Breast epithelium (tissue), 4 donors: ENCODE measurements around the gene PLA2G15. TPM values are rescaled to one million over a fixed set of nuclear protein-coding genes. Genes with fewer than 3 reads are reported as not detected.

Experiments
- DNase-seq, 2 donors: peaks; one replicate each; pipeline ENCODE4 v3.0.0-alpha.2; 2019; ENCODE audit warnings: low spot score in 2 of 2
- H3K27ac ChIP-seq, 2 donors: fragments of 200-600 bp; sonication (generic) in 1 of 2; one replicate each; pipeline ENCODE4 v1.5.1; 2016 to 2019; ENCODE audit warnings: mild to moderate bottlenecking in 1 of 2
- H3K27me3 ChIP-seq, 2 donors: fragments of 200-600 bp; sonication (generic) in 1 of 2; one replicate each; pipeline versions ENCODE4 v1.5.1 to v1.6.0; 2017 to 2019; ENCODE audit warnings: control low read depth in 1 of 2, mild to moderate bottlenecking in 1 of 2
- H3K36me3 ChIP-seq: fragments of 200-600 bp; one replicate; pipeline ENCODE4 v1.5.1; 2019
- H3K4me1 ChIP-seq, 2 donors: fragments of 200-600 bp; sonication (generic); one replicate each; pipeline ENCODE4 v1.5.1; 2016 to 2019; ENCODE audit warnings: control low read depth in 1 of 2
- H3K4me3 ChIP-seq, 3 donors: fragments of 200-600 bp; sonication (generic); 1 replicate in 2 of 3; 2 replicates in 1 of 3; pipeline ENCODE4 v1.5.1; 2016 to 2019; ENCODE audit warnings: mild to moderate bottlenecking in 3 of 3, moderate library complexity in 2 of 3
- H3K9me3 ChIP-seq, 2 donors: fragments of 200-600 bp; sonication (generic) in 1 of 2; one replicate each; pipeline ENCODE4 v1.5.1; 2016 to 2019; ENCODE audit warnings: control low read depth in 1 of 2
- POLR2A ChIP-seq: fragments of 450-650 bp; IDR thresholded peaks from one replicate; pipeline ENCODE4 v1.6.1; 2016; ENCODE audit warnings: antibody characterized with exemption, mild to moderate bottlenecking, moderate library complexity
- POLR2AphosphoS5 ChIP-seq, 3 donors: sonication (generic); formaldehyde crosslinking; IDR thresholded peaks; one replicate each; pipeline ENCODE4 v1.6.1; 2017; ENCODE audit warnings: antibody characterized with exemption in 3 of 3
- intact Hi-C: fragments of 100-400 bp; cut with DNase I; formaldehyde crosslinking; loops from one replicate; pipeline ENCODE4 v1.15.1; 2023; ENCODE audit warnings: low total_unique reads
- total RNA-seq, 3 donors: library from RNA; depleted of rRNA; stranded (reverse); fragments of >200 nt; gene quantifications; one replicate each; pipeline ENCODE4 v1.1.0, GENCODE V29; 2016
- TF ChIP-seq, protein P1 (sequence below), 3 donors: fragments of 450-650 bp; IDR thresholded peaks; one replicate each; pipeline ENCODE4 v1.5.1; 2016 to 2017; ENCODE audit warnings: antibody characterized with exemption in 3 of 3, mild to moderate bottlenecking in 3 of 3, moderate library complexity in 3 of 3

The PLA2G15 gene
- total RNA-seq, 3 donors from 2014 or later, result 15.4 to 34.7 (median 19.8) TPM

DNA sequence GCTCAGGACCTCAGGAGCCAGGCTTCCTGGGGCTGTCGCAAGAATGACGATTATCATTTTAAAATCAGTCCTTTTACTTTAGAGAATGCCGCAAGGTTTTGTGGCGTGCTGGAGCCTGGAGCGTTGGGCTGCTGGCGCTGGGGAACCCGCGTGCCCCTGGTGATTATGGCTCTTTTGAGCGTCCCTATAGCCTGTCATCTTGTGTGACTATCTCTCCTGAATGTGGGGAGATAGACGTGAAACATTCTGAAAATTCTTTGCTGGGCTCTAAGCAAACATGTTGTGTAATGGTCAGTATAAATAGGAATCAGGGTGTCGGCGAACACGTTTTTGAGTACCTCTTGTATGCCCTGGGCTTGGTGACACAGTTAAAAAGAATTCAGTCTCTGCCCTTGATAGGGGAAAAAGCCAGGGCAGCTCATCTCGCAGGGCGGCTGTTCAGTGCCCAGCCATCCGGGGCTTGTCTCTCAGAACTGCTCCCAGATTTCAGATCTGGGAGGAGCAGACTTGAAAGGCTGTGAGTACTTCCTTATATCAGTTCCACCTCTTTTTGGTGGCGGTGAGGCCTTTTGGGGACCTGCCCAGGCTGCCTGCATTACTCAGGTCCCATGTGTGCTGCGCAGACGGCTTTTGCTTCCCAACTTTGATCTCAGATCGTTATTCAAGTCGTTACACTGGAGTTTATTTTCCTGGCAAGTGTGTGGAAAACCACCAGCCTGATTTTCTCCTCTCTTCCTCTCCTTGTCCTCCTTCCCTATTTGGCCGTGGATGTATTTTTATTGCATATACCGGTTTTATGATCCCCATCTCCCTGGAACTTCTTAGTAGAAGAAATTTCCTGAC lies 20.1 kb downstream of the PLA2G15 start:
- intact Hi-C loops, result no loop called here
- Histone ChIP-seq H3K36me3 (peaks cover under 1% of the 10 kb centered on the region), H3K4me3 (peak overlapping the region; percentile 76 to 91 (median 86)), H3K4me1 (no peaks in the 10 kb centered on the region), H3K9me3 (no peaks in the 10 kb centered on the region), H3K27me3 (no peaks in the 10 kb centered on the region), H3K27ac (peak overlapping the region; percentile 88 to 97)
- TF ChIP-seq POLR2AphosphoS5 (IDR thresholded peaks at IDR 0.05) (peak in 2 of 3 donors; percentile 12 to 37), POLR2A (peak; percentile 19)
- TF ChIP-seq, protein P1, sequence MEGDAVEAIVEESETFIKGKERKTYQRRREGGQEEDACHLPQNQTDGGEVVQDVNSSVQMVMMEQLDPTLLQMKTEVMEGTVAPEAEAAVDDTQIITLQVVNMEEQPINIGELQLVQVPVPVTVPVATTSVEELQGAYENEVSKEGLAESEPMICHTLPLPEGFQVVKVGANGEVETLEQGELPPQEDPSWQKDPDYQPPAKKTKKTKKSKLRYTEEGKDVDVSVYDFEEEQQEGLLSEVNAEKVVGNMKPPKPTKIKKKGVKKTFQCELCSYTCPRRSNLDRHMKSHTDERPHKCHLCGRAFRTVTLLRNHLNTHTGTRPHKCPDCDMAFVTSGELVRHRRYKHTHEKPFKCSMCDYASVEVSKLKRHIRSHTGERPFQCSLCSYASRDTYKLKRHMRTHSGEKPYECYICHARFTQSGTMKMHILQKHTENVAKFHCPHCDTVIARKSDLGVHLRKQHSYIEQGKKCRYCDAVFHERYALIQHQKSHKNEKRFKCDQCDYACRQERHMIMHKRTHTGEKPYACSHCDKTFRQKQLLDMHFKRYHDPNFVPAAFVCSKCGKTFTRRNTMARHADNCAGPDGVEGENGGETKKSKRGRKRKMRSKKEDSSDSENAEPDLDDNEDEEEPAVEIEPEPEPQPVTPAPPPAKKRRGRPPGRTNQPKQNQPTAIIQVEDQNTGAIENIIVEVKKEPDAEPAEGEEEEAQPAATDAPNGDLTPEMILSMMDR (IDR thresholded peaks at IDR 0.05), result no peak
- peak in 1 of 2 donors; percentile 43 for DNase-seq

DNA sequence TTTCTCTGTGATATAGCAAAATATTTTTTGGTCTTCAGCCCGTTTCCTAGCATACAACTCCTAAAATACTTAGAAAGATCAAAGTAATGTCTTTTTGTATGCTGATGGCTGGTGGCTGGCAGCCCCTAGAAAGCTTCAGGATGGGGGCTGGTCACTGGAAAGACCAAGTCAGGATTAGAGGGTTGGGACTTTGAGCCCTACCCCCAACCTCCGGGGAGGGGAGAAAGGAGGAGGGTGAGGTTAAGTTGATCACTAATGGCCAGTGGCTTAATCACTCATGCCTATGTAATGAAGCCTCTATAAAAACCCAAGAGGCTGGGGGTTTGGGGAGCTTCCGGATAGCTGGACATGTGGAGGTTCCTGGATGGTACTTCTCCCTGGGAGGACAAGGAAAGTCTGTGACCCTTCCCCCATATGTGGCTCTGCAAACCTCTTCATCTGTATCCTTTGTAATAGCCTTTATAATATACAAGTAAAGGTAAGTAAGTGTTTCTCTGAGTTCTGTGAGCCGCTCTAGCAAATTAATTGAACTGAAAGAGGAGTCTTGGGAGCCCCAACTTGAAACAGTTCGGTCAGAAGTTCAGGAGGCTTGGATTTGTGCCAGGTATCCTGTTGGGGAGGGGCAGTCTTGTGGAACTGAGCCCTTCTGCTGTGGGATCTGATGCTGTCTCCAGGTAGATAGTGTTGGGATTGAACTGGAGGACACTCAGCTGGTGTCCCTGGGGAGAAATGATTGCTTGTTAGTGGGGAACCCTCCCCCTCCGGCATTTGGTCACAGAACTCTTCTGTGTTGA lies 22.6 kb downstream of the PLA2G15 start:
- Histone ChIP-seq H3K27me3 (no peaks in the 10 kb centered on the region), H3K9me3 (no peaks in the 10 kb centered on the region), H3K27ac (no peak overlapping the region), H3K4me3 (no peak overlapping the region), H3K4me1 (no peaks in the 10 kb centered on the region), H3K36me3 (no peaks in the 10 kb centered on the region)
- intact Hi-C loops, result no loop called here
- no peak for DNase-seq
- no peak for TF ChIP-seq POLR2A
- TF ChIP-seq POLR2AphosphoS5 (IDR thresholded peaks at IDR 0.05), result no peak
- TF ChIP-seq, protein P1 (IDR thresholded peaks at IDR 0.05), result no peak

DNA sequence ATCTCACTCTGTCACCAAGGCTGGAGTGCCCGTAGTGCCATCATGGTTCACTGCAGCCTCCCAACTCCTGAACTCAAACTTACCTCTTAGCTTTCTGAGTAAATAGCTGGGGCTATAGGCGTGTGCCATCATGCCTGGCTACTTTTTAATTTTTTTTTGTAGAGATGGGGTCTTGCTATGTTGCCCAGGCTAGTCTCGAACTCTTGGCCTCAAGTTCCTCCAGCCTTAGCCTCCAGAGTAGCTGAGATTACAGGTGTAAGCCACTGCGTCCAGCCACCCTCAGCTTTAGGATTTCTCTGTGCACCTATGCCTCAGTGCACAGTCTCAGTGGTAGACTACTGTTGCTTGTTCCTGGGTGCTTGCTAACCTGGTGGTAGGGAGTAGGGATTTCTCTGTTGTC lies 24.6 kb downstream of the PLA2G15 start:
- H3K27me3 ChIP-seq, result no peaks in the 10 kb centered on the region
- no peak overlapping the region for H3K4me3 ChIP-seq
- H3K36me3 ChIP-seq, result no peaks in the 10 kb centered on the region
- TF ChIP-seq, protein P1 (IDR thresholded peaks at IDR 0.05), result no peak
- TF ChIP-seq POLR2AphosphoS5 (IDR thresholded peaks at IDR 0.05), result no peak
- no peak for TF ChIP-seq POLR2A
- no peak for DNase-seq
- intact Hi-C loops, result no loop called here
- no peak overlapping the region for H3K27ac ChIP-seq
- H3K4me1 ChIP-seq, result no peaks in the 10 kb centered on the region
- H3K9me3 ChIP-seq, result no peaks in the 10 kb centered on the region

DNA sequence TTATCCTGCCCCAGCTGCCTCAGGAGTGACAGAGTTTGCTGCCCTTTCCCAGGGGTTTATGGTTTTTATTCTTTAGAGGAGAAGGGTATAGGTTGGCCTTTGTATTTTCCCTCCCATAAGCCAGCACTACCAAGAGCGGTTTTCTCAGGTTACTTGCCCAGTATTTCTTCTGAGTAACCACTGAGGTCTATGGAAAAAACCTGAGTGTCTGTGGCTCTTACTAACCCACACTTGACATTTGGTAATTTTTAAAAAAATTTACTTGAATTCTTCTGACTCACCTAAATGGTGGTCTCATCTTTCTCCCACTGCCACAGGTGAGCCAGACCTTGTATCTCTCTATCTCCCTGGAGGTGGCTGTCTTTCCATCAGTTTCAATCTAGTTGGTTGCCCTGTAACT lies 25.2 kb downstream of the PLA2G15 start:
- TF ChIP-seq, protein P1 (IDR thresholded peaks at IDR 0.05), result no peak
- no peak for TF ChIP-seq POLR2AphosphoS5 (IDR thresholded peaks at IDR 0.05)
- TF ChIP-seq POLR2A, result no peak

More for the DNA sequence above, 25.2 kb downstream of the PLA2G15 start:
- Histone ChIP-seq H3K4me3 (no peak overlapping the region), H3K36me3 (no peaks in the 10 kb centered on the region), H3K27ac (no peak overlapping the region), H3K9me3 (no peaks in the 10 kb centered on the region), H3K4me1 (no peaks in the 10 kb centered on the region), H3K27me3 (no peaks in the 10 kb centered on the region)
- no peak for DNase-seq
- intact Hi-C loops, result no loop called here
